Fibroblast of skin of right quadriceps (primary cell): ENCODE measurements around the gene CEACAM21.
"Not testable (repeated sequence)": the region's sequence is repeated elsewhere in the genome, so short reads cannot be mapped to it uniquely, and the experiment has no call there.

ENCODE experiments used
- DNase-seq: peaks from one replicate; pipeline ENCODE4 v3.0.0-alpha.2; 2013

Gene CEACAM21

GRCh38 chr19:41551212-41551610 is 24.8 kb upstream of the CEACAM21 start:
- no peak for DNase-seq

- DNase-seq: no peak
Observed at GRCh38 chr19:41551711-41552110, 24.3 kb upstream of the CEACAM21 start.

GRCh38 chr19:41552558-41552957 is 23.4 kb upstream of the CEACAM21 start:
- DNase-seq: no peak

GRCh38 chr19:41553804-41554203 is 22.2 kb upstream of the CEACAM21 start:
- DNase-seq: no peak

- no peak for DNase-seq
Observed at GRCh38 chr19:41554907-41555306, 21.1 kb upstream of the CEACAM21 start.

GRCh38 chr19:41555748-41556147 is 20.2 kb upstream of the CEACAM21 start:
- no peak for DNase-seq

GRCh38 chr19:41563854-41564514 is 12.0 kb upstream of the CEACAM21 start:
- no peak for DNase-seq

GRCh38 chr19:41564515-41565378 is 11.2 kb upstream of the CEACAM21 start:
- no peak for DNase-seq

GRCh38 chr19:41565379-41565720 is 10.6 kb upstream of the CEACAM21 start:
- no peak for DNase-seq

- DNase-seq: no peak
Observed at GRCh38 chr19:41566001-41566400, 10.0 kb upstream of the CEACAM21 start.

- DNase-seq: no peak
Observed at GRCh38 chr19:41569481-41570150, 6.3 kb upstream of the CEACAM21 start.

GRCh38 chr19:41570179-41570578 is 5.8 kb upstream of the CEACAM21 start:
- no peak for DNase-seq

- DNase-seq: peak; percentile 59
Observed at GRCh38 chr19:41570639-41571112, 5.3 kb upstream of the CEACAM21 start.

GRCh38 chr19:41577144-41577830 is 1.3 kb downstream of the CEACAM21 start:
- DNase-seq: no peak

- DNase-seq: no peak
Observed at GRCh38 chr19:41577833-41578232, 1.9 kb downstream of the CEACAM21 start.

- DNase-seq: no peak
Observed at GRCh38 chr19:41578886-41579285, 2.9 kb downstream of the CEACAM21 start.

GRCh38 chr19:41581068-41581467 is 5.1 kb downstream of the CEACAM21 start:
- DNase-seq: not testable (repeated sequence)

- DNase-seq: not testable (repeated sequence)
Observed at GRCh38 chr19:41582577-41583182, 6.7 kb downstream of the CEACAM21 start.

GRCh38 chr19:41584260-41584810 is 8.4 kb downstream of the CEACAM21 start:
- no peak for DNase-seq

- DNase-seq: no peak
Observed at GRCh38 chr19:41584931-41585330, 9.0 kb downstream of the CEACAM21 start.

- no peak for DNase-seq
Observed at GRCh38 chr19:41586064-41586463, 10.1 kb downstream of the CEACAM21 start.

GRCh38 chr19:41587101-41587837 is 11.3 kb downstream of the CEACAM21 start:
- no peak for DNase-seq
